Right lobe of liver (tissue), 6 donors: ENCODE results near the gene SPON1. TPM values are rescaled to one million over a fixed set of nuclear protein-coding genes. Genes with fewer than 3 reads are reported as not detected.

Experiments
- ATAC-seq, 4 donors: fragments of 200-7000 bp; cut with Tn5 transposase; one replicate each; pipeline ENCODE4 v1.9.1; 2020; ENCODE audit warnings: mild to moderate bottlenecking in 4 of 4, moderate library complexity in 4 of 4
- DNase-seq, 3 donors: peaks; one replicate each; pipeline ENCODE4 v3.0.0-alpha.2; 2020
- H3K27ac ChIP-seq, 3 donors: fragments of 200-600 bp; one replicate each; pipeline ENCODE4 v1.8.0; 2022
- H3K27me3 ChIP-seq, 2 donors: fragments of 200-600 bp; one replicate each; pipeline ENCODE4 v1.8.0; 2022
- H3K36me3 ChIP-seq, 4 donors: fragments of 200-600 bp; sonication (generic) in 1 of 4; one replicate each; pipeline versions ENCODE4 v1.5.1 to v1.8.0; 2017 to 2022; ENCODE audit warnings: control low read depth in 1 of 4
- H3K4me1 ChIP-seq, 4 donors: fragments of 200-600 bp; sonication (generic) in 1 of 4; one replicate each; pipeline versions ENCODE4 v1.5.1 to v1.8.0; 2017 to 2022; ENCODE audit warnings: control low read depth in 1 of 4
- H3K4me3 ChIP-seq, 3 donors: fragments of 200-600 bp; one replicate each; pipeline ENCODE4 v1.8.0; 2022
- H3K9me3 ChIP-seq, 4 donors: fragments of 200-600 bp; sonication (generic) in 1 of 4; one replicate each; pipeline versions ENCODE4 v1.5.1 to v1.8.0; 2017 to 2022; ENCODE audit warnings: control low read depth in 1 of 4
- CTCF ChIP-seq, 4 donors: fragments of 200-600 bp in 3 of 4; fragments of 450-650 bp in 1 of 4; IDR thresholded peaks; one replicate each; pipeline versions ENCODE4 v1.5.1 to v1.8.0; 2016 to 2022; ENCODE audit warnings: antibody characterized with exemption in 4 of 4, mild to moderate bottlenecking in 2 of 4
- POLR2A ChIP-seq: fragments of 450-650 bp; IDR thresholded peaks from one replicate; pipeline ENCODE4 v1.6.1; 2017; ENCODE audit warnings: antibody characterized with exemption, mild to moderate bottlenecking
- WGBS: methylation state at CpG from one replicate; pipeline ENCODE4 v1.1.6; 2018; ENCODE audit warnings: low coverage, low lambda C conversion rate; ENCODE audit not compliant: insufficient coverage; ENCODE audit errors: missing lambda C conversion rate; 5-methylcytosine and 5-hydroxymethylcytosine counted together
- intact Hi-C, 2 donors: fragments of 100-400 bp; cut with DNase I; formaldehyde crosslinking; loops; one replicate each; pipeline versions ENCODE4 v1.11.2 to v1.14.1; 2022
- total RNA-seq, 6 experiments: library from RNA; depleted of rRNA in 2 of 6; stranded (reverse); fragments of >200 nt in 2 of 6; fragmentation: NEBNext Ultra II Directional in 3 of 6; extraction: Animal tissue kit (Norgen Biotek cat#: 25700) in 3 of 6; gene quantifications; one replicate each; pipeline versions ENCODE4 v1.1.0 to v1.2.4, GENCODE V29; 2016 to 2023
- donor health status: DM: no; HTN: yes; CAD: no.
- donor health status: DM: no; HTN: no; CAD: no.
- donor health status: DM: no; HTN: no; CAD: no.
- donor health status: DM: no; HTN: yes; CAD: no.
- donor health status: DM: no; HTN: yes; CAD: no.

SPON1 gene
- total RNA-seq, 6 experiments from 2014 or later: 0.51 to 2.4 (median 1.6) TPM

GRCh38 chr11:14022251-14022650, 59.7 kb downstream of the SPON1 start:
- DNase-seq (no peak), ATAC-seq (no peak)
- Histone ChIP-seq H3K36me3 (no peaks in the 10 kb centered on the region), H3K27ac (no peak overlapping the region), H3K27me3 (no peaks in the 10 kb centered on the region), H3K4me3 (no peak overlapping the region), H3K9me3 (no peaks in the 10 kb centered on the region), H3K4me1 (no peaks in the 10 kb centered on the region)
- TF ChIP-seq CTCF (IDR thresholded peaks at IDR 0.05) (no peak), POLR2A (no peak)
- 44% methylated on average over 3 of the region's 3 CpGs for WGBS
- intact Hi-C loops: no loop called here

- H3K27ac ChIP-seq: no peak overlapping the region
- ATAC-seq (no peak), DNase-seq (no peak)
- no peaks in the 10 kb centered on the region for H3K27me3 ChIP-seq
- WGBS: 58% methylated on average over 6 of the region's 6 CpGs
- intact Hi-C loops: no loop called here
- H3K9me3 ChIP-seq: no peaks in the 10 kb centered on the region
- no peak overlapping the region for H3K4me3 ChIP-seq
- no peak for TF ChIP-seq CTCF (IDR thresholded peaks at IDR 0.05)
- TF ChIP-seq POLR2A: no peak
- no peaks in the 10 kb centered on the region for H3K4me1 ChIP-seq
- no peaks in the 10 kb centered on the region for H3K36me3 ChIP-seq
These were observed 60.3 kb downstream of the SPON1 start for GRCh38 chr11:14022821-14023220.

- intact Hi-C loops: no loop called here
- no peak for ATAC-seq
- Histone ChIP-seq H3K27me3 (no peaks in the 10 kb centered on the region), H3K4me3 (no peak overlapping the region), H3K4me1 (no peaks in the 10 kb centered on the region), H3K27ac (no peak overlapping the region), H3K36me3 (no peaks in the 10 kb centered on the region), H3K9me3 (no peaks in the 10 kb centered on the region)
- WGBS: 28% methylated on average over 5 of the region's 6 CpGs
- DNase-seq: no peak
- TF ChIP-seq CTCF (IDR thresholded peaks at IDR 0.05) (no peak), POLR2A (no peak)
These were observed 64.4 kb downstream of the SPON1 start for GRCh38 chr11:14026961-14027360.

- Histone ChIP-seq H3K27ac (no peak overlapping the region), H3K9me3 (no peaks in the 10 kb centered on the region)
- WGBS: 82% methylated on average over 1 of the region's 1 CpG
These were observed 65.0 kb downstream of the SPON1 start for GRCh38 chr11:14027525-14027924.

More at GRCh38 chr11:14027525-14027924, 65.0 kb downstream of the SPON1 start:
- TF ChIP-seq POLR2A: no peak
- TF ChIP-seq CTCF (IDR thresholded peaks at IDR 0.05): no peak
- Histone ChIP-seq H3K4me1 (no peaks in the 10 kb centered on the region), H3K27me3 (no peaks in the 10 kb centered on the region), H3K36me3 (no peaks in the 10 kb centered on the region), H3K4me3 (no peak overlapping the region)
- no peak for DNase-seq
- ATAC-seq: no peak
- intact Hi-C loops: no loop called here
